K562 treated with DMSO at 1 percent for 24 hours (cell line): ENCODE measurements around the gene GNPTAB. TPM values are rescaled to one million over a fixed set of nuclear protein-coding genes. Genes with fewer than 3 reads are reported as not detected.

ENCODE experiments used
- total RNA-seq: library from RNA; unstranded; fragments of 300-600 nt; gene quantifications from 2 replicates; pipeline ENCODE4 v1.2.3, GENCODE V29; 2022; ENCODE audit warnings: low read depth; ENCODE audit not compliant: insufficient read depth

GNPTAB gene
- 18.6 and 19.1 TPM in 2 replicates for total RNA-seq

DNA sequence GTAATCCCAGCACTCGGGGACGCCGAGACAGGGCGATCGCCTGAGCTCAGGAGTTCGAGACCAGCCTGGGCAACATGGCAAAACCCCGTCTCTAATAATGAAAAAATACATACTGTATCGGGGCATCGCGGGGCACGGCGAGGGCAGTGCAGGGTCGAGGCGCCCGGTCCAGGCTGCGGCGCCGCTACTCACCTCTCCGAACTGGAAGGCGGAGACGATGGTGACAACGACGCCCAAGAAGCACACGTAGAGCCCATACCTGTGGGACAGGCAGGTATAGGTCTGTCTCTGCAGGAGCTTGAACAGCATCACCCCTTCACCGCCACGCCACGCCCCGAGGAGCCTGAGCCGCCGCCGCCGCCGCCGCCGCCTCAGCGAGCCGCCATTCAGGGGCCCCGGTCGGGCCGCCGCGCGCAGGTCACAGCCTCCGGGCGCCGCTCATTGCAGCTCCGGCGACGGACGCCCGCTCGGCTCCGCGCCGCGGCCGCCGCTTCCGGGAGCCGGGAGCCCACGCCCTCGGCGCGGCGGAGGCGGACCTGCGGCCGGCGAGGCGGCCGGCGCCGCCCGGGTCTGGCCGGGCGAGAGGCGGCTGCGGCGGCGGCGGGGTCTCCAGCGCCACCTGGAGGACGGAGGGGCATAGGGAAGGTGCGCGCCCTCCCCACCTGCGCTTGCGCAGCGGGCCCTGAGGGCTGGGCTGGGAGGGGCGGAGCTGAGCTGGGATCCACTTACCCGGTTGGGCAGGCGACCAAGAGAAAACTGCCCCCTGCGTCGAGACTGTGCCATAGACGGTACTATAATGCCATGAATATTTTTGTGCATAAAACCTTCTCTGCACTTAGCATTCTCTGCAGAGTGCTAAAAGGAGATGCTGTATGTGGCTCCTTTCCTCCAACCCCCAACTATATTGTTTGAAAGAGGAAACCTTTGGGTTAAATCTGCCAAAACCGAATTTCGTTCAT, at the start of gene GNPTAB:
Gene GNPTAB, minus strand, starts transcription at position 593 of the 959 bp plus-strand sequence. Its CDS starts 284 bp downstream, at position 309.

DNA sequence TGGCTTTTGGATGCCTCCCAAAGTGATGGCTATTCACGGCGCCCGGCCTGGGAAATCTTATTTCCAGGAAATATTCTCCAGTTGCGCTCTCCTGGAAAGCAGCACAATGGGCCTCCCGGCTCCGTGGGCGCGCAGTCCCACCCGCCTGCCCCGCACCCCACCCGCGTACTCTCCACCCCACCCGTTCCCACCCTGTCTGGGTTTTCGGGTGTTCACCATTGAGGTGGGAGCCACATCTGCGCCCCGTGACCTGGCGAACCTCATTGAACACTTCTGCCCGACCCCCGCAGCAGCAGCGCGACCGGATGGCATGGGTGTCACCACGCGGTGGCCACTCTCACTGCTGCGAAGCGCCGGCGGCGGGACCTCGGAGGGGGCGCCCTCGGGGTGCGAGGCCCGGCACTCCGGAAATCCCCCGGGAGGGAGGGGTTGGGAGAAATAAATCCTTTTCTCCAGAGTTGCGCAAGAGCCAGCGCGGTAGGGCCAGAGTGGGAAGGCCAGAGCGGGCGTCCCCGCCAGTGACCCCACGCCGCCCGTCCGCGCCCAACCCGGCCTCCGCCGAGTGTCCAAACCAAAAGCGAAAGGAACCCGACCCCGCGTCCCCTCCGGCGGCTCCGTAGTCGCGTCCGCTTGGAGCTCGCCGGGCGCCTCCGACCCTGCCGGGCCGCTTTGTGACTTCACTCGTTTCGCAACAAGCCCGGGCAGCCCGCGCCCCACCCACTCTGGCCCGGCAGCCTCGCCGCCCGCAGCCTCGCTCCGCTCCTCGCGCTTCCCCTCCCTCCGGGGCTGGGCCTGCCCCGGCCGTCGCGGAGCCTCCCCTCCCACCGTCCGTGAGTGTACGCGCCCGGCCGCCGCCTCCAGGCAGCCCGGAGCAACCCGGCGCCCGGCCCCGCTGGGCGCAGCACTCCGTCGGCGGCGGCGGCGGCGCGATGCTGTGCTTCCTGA, 46.4 kb upstream of the GNPTAB start, which contains the start of gene DRAM1:
Gene DRAM1, plus strand, starts transcription at position 720 of the 945 bp plus-strand sequence. Its CDS starts 210 bp downstream, at position 930.

DNA sequence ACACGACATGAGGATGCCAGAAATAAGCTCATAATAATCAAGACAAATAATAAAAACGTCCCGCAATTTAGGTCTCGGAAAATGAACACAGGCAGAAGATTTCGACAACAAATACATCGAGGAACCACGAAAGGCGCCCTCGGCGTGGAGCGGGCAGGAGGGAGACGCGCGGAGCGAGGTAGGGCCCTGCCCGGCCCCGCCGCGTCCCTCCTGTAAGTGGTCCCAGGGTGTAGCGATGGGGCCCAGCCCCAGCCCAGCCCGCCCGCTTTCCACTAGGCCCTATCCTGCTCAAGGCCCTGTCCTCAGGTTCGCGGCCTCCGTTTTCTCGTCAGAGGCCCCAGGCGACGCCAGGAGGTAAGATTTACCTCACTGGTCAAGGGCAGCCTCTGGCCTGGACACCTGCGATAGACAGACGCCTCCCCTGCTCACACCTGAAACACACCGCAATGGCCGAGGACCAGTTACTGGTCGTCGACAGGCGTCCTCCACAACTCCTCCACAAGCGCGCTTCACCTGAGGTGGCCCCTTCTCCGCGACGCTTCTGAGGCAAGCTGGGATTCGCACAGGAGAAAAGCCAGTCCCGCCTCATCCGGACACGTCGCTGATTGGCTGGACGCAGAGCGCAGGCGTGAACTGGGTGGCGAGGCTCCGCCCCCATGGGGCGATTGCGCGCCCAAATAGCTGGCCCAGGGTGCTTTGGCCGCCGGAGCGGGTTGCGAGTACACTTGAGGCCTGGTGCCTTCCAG, 91.7 kb downstream of the GNPTAB start, which contains the start of gene SYCP3:
Gene SYCP3, minus strand, starts transcription at position 543 of the 746 bp plus-strand sequence. CDS start 1,527 bp downstream, outside the sequence.

DNA sequence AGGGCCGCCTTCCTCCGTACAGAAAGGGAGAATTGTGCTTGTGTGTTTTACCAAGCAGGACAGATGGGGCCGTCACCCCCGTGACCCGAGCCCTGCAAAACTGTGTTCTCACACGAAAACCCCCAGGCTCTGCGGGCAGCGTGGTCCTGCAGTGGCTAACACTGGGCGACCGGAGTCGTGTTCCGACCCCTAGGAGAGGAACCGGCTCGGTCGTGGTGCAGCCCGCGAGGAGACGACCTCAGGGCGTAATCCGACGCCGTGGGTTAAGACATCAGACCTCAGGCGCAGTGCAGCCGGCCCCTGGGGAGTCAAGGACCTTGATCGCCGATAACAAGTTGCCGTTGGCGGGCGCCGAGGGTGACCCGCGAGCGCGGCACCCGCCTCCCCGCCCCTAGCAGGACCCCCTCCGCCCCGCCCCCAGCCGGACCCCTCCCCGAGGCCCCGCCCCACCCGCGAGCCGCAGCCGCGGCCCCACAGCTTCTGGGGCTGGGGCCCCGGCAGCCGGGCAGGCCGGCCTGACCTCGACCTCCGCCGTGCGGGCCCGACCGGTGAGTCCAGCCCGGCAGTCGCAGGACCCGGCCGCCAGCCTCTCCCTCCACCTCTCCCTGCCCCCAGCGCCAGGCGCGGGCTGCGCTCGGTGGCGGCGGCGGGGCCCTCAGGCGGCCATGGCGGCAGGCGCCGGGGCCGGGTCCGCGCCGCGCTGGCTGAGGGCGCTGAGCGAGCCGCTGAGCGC, 133.4 kb downstream of the GNPTAB start, which contains the start of gene CHPT1:
Gene CHPT1, plus strand, starts transcription at position 444 of the 733 bp plus-strand sequence. Its CDS starts 222 bp downstream, at position 666.

Other genes starting within 250 kb of the GNPTAB start
- not detected in 2 replicates for gene MYBPC1, start 236.0 kb downstream of the GNPTAB start, total RNA-seq
- gene CHPT1, start 133.3 kb downstream of the GNPTAB start, total RNA-seq = 86.5 and 86.6 TPM in 2 replicates
- 0.46 TPM in 1 of 2 replicates, not detected in the other for gene SYCP3, start 91.5 kb downstream of the GNPTAB start, total RNA-seq
- gene DRAM1, start 46.6 kb upstream of the GNPTAB start, total RNA-seq = 12.3 and 13.0 TPM in 2 replicates
- 27.8 and 34.1 TPM in 2 replicates for gene WASHC3, start 231.0 kb upstream of the GNPTAB start, total RNA-seq